Thyroid gland (tissue), 4 donors: Measurements from ENCODE around the gene SNRPA.

Experiments used
- POLR2A ChIP-seq, 2 donors: fragments of 450-650 bp; IDR thresholded peaks; one replicate each; pipeline ENCODE4 v1.6.1; 2017; ENCODE audit warnings: antibody characterized with exemption in 2 of 2, mild to moderate bottlenecking in 2 of 2, moderate library complexity in 1 of 2
- TF ChIP-seq, protein P1 (sequence below), 6 experiments: fragments of 200-600 bp in 3 of 6; fragments of 450-650 bp in 3 of 6; sonication (generic) in 3 of 6; IDR thresholded peaks; one replicate each; pipeline ENCODE4 v1.5.1; 2016 to 2019; ENCODE audit warnings: antibody characterized with exemption in 6 of 6, mild to moderate bottlenecking in 2 of 6, inconsistent platforms in 1 of 6, moderate library complexity in 1 of 6

DNA sequence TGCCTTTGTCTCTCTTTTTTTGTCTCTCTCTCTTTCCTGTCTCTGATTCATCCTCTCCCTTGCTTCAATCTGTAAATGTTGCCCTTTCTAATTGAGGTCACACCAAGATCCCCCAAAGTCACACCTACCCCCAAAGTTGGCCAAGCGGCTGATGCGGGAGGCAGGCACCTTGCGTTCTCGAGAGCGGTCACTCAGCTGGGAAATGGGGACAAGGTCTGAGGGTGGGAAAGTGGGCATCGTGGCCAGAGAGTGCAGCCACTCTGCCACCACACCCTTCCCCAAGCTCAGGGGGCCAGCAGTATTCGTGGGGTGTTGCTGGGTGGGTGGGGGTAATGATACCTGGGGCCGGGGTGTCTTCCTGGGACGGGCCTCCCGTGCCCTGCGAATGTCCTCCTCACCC is 37.1 kb upstream of the SNRPA start:
- TF ChIP-seq, protein P1, sequence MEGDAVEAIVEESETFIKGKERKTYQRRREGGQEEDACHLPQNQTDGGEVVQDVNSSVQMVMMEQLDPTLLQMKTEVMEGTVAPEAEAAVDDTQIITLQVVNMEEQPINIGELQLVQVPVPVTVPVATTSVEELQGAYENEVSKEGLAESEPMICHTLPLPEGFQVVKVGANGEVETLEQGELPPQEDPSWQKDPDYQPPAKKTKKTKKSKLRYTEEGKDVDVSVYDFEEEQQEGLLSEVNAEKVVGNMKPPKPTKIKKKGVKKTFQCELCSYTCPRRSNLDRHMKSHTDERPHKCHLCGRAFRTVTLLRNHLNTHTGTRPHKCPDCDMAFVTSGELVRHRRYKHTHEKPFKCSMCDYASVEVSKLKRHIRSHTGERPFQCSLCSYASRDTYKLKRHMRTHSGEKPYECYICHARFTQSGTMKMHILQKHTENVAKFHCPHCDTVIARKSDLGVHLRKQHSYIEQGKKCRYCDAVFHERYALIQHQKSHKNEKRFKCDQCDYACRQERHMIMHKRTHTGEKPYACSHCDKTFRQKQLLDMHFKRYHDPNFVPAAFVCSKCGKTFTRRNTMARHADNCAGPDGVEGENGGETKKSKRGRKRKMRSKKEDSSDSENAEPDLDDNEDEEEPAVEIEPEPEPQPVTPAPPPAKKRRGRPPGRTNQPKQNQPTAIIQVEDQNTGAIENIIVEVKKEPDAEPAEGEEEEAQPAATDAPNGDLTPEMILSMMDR (IDR thresholded peaks at IDR 0.05): no peak
- TF ChIP-seq POLR2A (IDR thresholded peaks at IDR 0.05): no peak
